CD4-positive, alpha-beta T cell treated with Interleukin-1 beta for 1 hour (primary cell): ENCODE results near the gene DUOX2.
"Not testable (repeated sequence)": the region's sequence is repeated elsewhere in the genome, so short reads cannot be mapped to it uniquely, and the experiment has no call there.

Experiments used
- DNase-seq, 2 donors: peaks; one replicate each; pipeline ENCODE4 v3.0.0-alpha.2; 2020 to 2022

Gene DUOX2

GRCh38 chr15:45062301-45062700, 51.7 kb downstream of the DUOX2 start:
- not testable (repeated sequence) for DNase-seq

GRCh38 chr15:45058690-45059675, 55.0 kb downstream of the DUOX2 start:
- DNase-seq, result not testable (repeated sequence)

GRCh38 chr15:45052676-45053075, 61.3 kb downstream of the DUOX2 start:
- DNase-seq, result not testable (repeated sequence)

GRCh38 chr15:45050587-45050986, 63.4 kb downstream of the DUOX2 start:
- DNase-seq, result no peak

GRCh38 chr15:45048794-45049631, 65.0 kb downstream of the DUOX2 start:
- peak; percentile 6 to 77 for DNase-seq

GRCh38 chr15:45048449-45048793, 65.6 kb downstream of the DUOX2 start:
- DNase-seq, result not testable (repeated sequence)

GRCh38 chr15:45044270-45044669, 69.7 kb downstream of the DUOX2 start:
- DNase-seq, result not testable (repeated sequence)

GRCh38 chr15:45042859-45043258, 71.1 kb downstream of the DUOX2 start:
- not testable (repeated sequence) for DNase-seq
